C4-2B (cell line): Measurements from ENCODE around the gene PGM1.

ENCODE experiments used
- H3K27ac ChIP-seq: fragments of 450-650 bp; 2 replicates; pipeline ENCODE4 v1.5.1; 2017
- CTCF ChIP-seq: fragments of 450-650 bp; conservative IDR thresholded peaks from 2 replicates; pipeline ENCODE4 v1.5.1; 2017; ENCODE audit warnings: mild to moderate bottlenecking
- ZFX ChIP-seq: fragments of 450-650 bp; IDR thresholded peaks from 2 replicates; pipeline ENCODE4 v1.6.1; 2017

Gene PGM1

GRCh38 chr1:63664742-63665141 is 71.5 kb downstream of the PGM1 start:
- H3K27ac ChIP-seq, result no peak overlapping the region
- TF ChIP-seq CTCF (no peak), ZFX (no peak)

- H3K27ac ChIP-seq, result no peak overlapping the region
These were observed 72.2 kb downstream of the PGM1 start for GRCh38 chr1:63665410-63665809.

GRCh38 chr1:63665824-63666223 is 72.6 kb downstream of the PGM1 start:
- no peak for TF ChIP-seq CTCF
- no peak for TF ChIP-seq ZFX
- no peak overlapping the region for H3K27ac ChIP-seq

More at GRCh38 chr1:63665410-63665809, 72.2 kb downstream of the PGM1 start:
- no peak for TF ChIP-seq CTCF
- no peak for TF ChIP-seq ZFX

GRCh38 chr1:63668298-63668697 is 75.1 kb downstream of the PGM1 start:
- no peak for TF ChIP-seq ZFX
- TF ChIP-seq CTCF, result no peak
- no peak overlapping the region for H3K27ac ChIP-seq

- no peak overlapping the region for H3K27ac ChIP-seq
- TF ChIP-seq CTCF (no peak), ZFX (no peak)
These were observed 76.1 kb downstream of the PGM1 start for GRCh38 chr1:63669151-63669961.

- H3K27ac ChIP-seq, result no peak overlapping the region
- no peak for TF ChIP-seq ZFX
- no peak for TF ChIP-seq CTCF
These were observed 77.0 kb downstream of the PGM1 start for GRCh38 chr1:63670164-63670563.

GRCh38 chr1:63671514-63671913 is 78.3 kb downstream of the PGM1 start:
- TF ChIP-seq CTCF (no peak), ZFX (no peak)
- no peak overlapping the region for H3K27ac ChIP-seq
